HS-27A (cell line): ENCODE data around the gene ESRRA.

Experiments used
- DNase-seq: peaks from one replicate; pipeline ENCODE4 v3.0.0-alpha.2; 2012; ENCODE audit warnings: low read depth, missing footprints

Gene ESRRA

GRCh38 chr11:64333556-64333955 is 28.2 kb downstream of the ESRRA start:
- no peak for DNase-seq

GRCh38 chr11:64334764-64335735 is 29.7 kb downstream of the ESRRA start:
- peak; percentile 94 for DNase-seq

- no peak for DNase-seq
Observed at GRCh38 chr11:64337538-64338249, 32.4 kb downstream of the ESRRA start.

GRCh38 chr11:64338716-64339115 is 33.4 kb downstream of the ESRRA start:
- no peak for DNase-seq

GRCh38 chr11:64339286-64339685 is 34.0 kb downstream of the ESRRA start:
- no peak for DNase-seq

GRCh38 chr11:64339754-64340408 is 34.6 kb downstream of the ESRRA start, which contains the start of gene CCDC88B:
CCDC88B (plus strand) TSS chr11:64340204; CDS start chr11:64340267, 63 bp downstream.
- DNase-seq = no peak

- DNase-seq = no peak
Observed at GRCh38 chr11:64340671-64341335, 35.5 kb downstream of the ESRRA start.

- no peak for DNase-seq
Observed at GRCh38 chr11:64341429-64341828, 36.1 kb downstream of the ESRRA start.

- peak; percentile 63 for DNase-seq
Observed at GRCh38 chr11:64341851-64342791, 36.8 kb downstream of the ESRRA start.

GRCh38 chr11:64342869-64343745 is 37.8 kb downstream of the ESRRA start:
- DNase-seq = no peak

- DNase-seq = no peak
Observed at GRCh38 chr11:64343767-64344559, 38.6 kb downstream of the ESRRA start.

GRCh38 chr11:64344787-64345186 is 39.5 kb downstream of the ESRRA start:
- no peak for DNase-seq

GRCh38 chr11:64347193-64347867 is 42.0 kb downstream of the ESRRA start:
- DNase-seq = no peak

- no peak for DNase-seq
Observed at GRCh38 chr11:64348383-64349024, 43.2 kb downstream of the ESRRA start.

- no peak for DNase-seq
Observed at GRCh38 chr11:64349025-64349387, 43.7 kb downstream of the ESRRA start.

- DNase-seq = no peak
Observed at GRCh38 chr11:64349404-64349803, 44.1 kb downstream of the ESRRA start.

- DNase-seq = no peak
Observed at GRCh38 chr11:64351136-64351631, 45.9 kb downstream of the ESRRA start.
